NT2/D1 (cell line): Measurements from ENCODE around the gene ACTR3C.

Source experiments
- YY1 ChIP-seq: IDR thresholded peaks from 2 replicates; pipeline ENCODE4 v1.6.1; 2011; ENCODE audit not compliant: insufficient read length, insufficient read depth
- ZNF274 ChIP-seq: IDR thresholded peaks from 2 replicates; pipeline ENCODE4 v1.6.1; 2011; ENCODE audit warnings: mild to moderate bottlenecking, low read depth, low read length

GRCh38 chr7:150330211-150330885 is 7.0 kb upstream of the ACTR3C start:
- no peak for TF ChIP-seq YY1
- TF ChIP-seq ZNF274 = no peak
